Vagina (tissue), 2 donors: ENCODE measurements around the gene PITRM1.

Experiments
- CTCF ChIP-seq, 3 experiments: fragments of 450-650 bp in 2 of 3; fragments of 200-600 bp in 1 of 3; sonication (generic) in 1 of 3; IDR thresholded peaks; one replicate each; pipeline ENCODE4 v1.5.1; 2017 to 2019; ENCODE audit warnings: antibody characterized with exemption in 3 of 3, mild to moderate bottlenecking in 2 of 3, moderate library complexity in 2 of 3
- POLR2A ChIP-seq, 2 donors: fragments of 450-650 bp; IDR thresholded peaks; one replicate each; pipeline ENCODE4 v1.6.1; 2017; ENCODE audit warnings: antibody characterized with exemption in 2 of 2, mild to moderate bottlenecking in 2 of 2, moderate library complexity in 2 of 2

GRCh38 chr10:3203016-3203811, 30.6 kb upstream of the PITRM1 start:
- TF ChIP-seq POLR2A (IDR thresholded peaks at IDR 0.05) (no peak), CTCF (IDR thresholded peaks at IDR 0.05) (no peak)
